Liver (tissue), 9 donors: ENCODE measurements around the gene SRGAP1. TPM values are rescaled to one million over a fixed set of nuclear protein-coding genes. Genes with fewer than 3 reads are reported as not detected.

Source experiments
- DNase-seq: peaks from one replicate; pipeline ENCODE4 v3.0.0-alpha.2; 2017; ENCODE audit warnings: low spot score
- H3K27ac ChIP-seq, 2 donors: one replicate each; pipeline ENCODE4 v1.7.0; 2013; ENCODE audit warnings: inconsistent platforms in 2 of 2, low read length in 2 of 2, control low read depth in 1 of 2, low read depth in 1 of 2, mild to moderate bottlenecking in 1 of 2
- H3K27me3 ChIP-seq, 4 donors: one replicate each; pipeline versions ENCODE4 v1.6.1 to v1.7.0; 2013; ENCODE audit warnings: low read length in 3 of 4, inconsistent platforms in 1 of 4, mild to moderate bottlenecking in 1 of 4, moderate library complexity in 1 of 4; ENCODE audit not compliant: control insufficient read depth in 4 of 4, insufficient read depth in 4 of 4
- H3K36me3 ChIP-seq, 4 donors: one replicate each; pipeline versions ENCODE4 v1.6.1 to v1.7.0; 2013; ENCODE audit warnings: low read length in 3 of 4, mild to moderate bottlenecking in 3 of 4, low read depth in 1 of 4, moderate library complexity in 1 of 4; ENCODE audit not compliant: control insufficient read depth in 4 of 4, insufficient read depth in 3 of 4
- H3K4me1 ChIP-seq, 4 donors: one replicate each; pipeline versions ENCODE4 v1.6.1 to v1.7.0; 2013; ENCODE audit warnings: low read length in 3 of 4, mild to moderate bottlenecking in 3 of 4, moderate library complexity in 1 of 4; ENCODE audit not compliant: control insufficient read depth in 4 of 4, insufficient read depth in 4 of 4
- H3K4me3 ChIP-seq, 3 donors: one replicate each; pipeline versions ENCODE4 v1.6.1 to v1.7.0; 2013; ENCODE audit warnings: low read length in 3 of 3, control low read depth in 1 of 3, low read depth in 1 of 3, mild to moderate bottlenecking in 1 of 3
- H3K9ac ChIP-seq, 2 donors: one replicate each; pipeline ENCODE4 v1.7.0; 2013; ENCODE audit warnings: low read length in 2 of 2, mild to moderate bottlenecking in 2 of 2, moderate library complexity in 2 of 2, control low read depth in 1 of 2, low read depth in 1 of 2
- H3K9me3 ChIP-seq, 4 donors: one replicate each; pipeline versions ENCODE4 v1.6.1 to v1.7.0; 2013; ENCODE audit warnings: low read length in 3 of 4; ENCODE audit not compliant: control insufficient read depth in 4 of 4
- CTCF ChIP-seq: fragments of 150-350 bp; IDR thresholded peaks from 2 replicates; pipeline ENCODE4 v1.5.1; 2017; ENCODE audit warnings: improper control_type of control experiment, low read depth, low read length; ENCODE audit not compliant: missing input control
- FOXA1 ChIP-seq: IDR thresholded peaks from 2 replicates; pipeline ENCODE4 v1.6.1; 2016; ENCODE audit warnings: antibody characterized with exemption
- FOXA2 ChIP-seq: IDR thresholded peaks from 2 replicates; pipeline ENCODE4 v1.6.1; 2016; ENCODE audit warnings: antibody characterized with exemption
- GABPA ChIP-seq, 2 donors: IDR thresholded peaks in 1 of 2; conservative IDR thresholded peaks in 1 of 2; 2 replicates each; pipeline ENCODE4 v1.6.1; 2016; ENCODE audit warnings: antibody characterized with exemption in 2 of 2, mild to moderate bottlenecking in 1 of 2, moderate library complexity in 1 of 2
- HNF4A ChIP-seq, 2 donors: conservative IDR thresholded peaks; 2 replicates each; pipeline ENCODE4 v1.6.1; 2016; ENCODE audit warnings: antibody characterized with exemption in 2 of 2, mild to moderate bottlenecking in 2 of 2
- HNF4G ChIP-seq: IDR thresholded peaks from 2 replicates; pipeline ENCODE4 v1.6.1; 2016; ENCODE audit warnings: antibody characterized with exemption
- JUND ChIP-seq, 2 donors: IDR thresholded peaks; 2 replicates each; pipeline ENCODE4 v1.6.1; 2016; ENCODE audit warnings: antibody characterized with exemption in 2 of 2
- MAX ChIP-seq: IDR thresholded peaks from 2 replicates; pipeline ENCODE4 v1.6.1; 2016; ENCODE audit warnings: antibody characterized with exemption
- NR2F2 ChIP-seq: IDR thresholded peaks from 2 replicates; pipeline ENCODE4 v1.6.1; 2016; ENCODE audit warnings: antibody characterized with exemption
- RAD21 ChIP-seq, 2 donors: IDR thresholded peaks; 2 replicates each; pipeline ENCODE4 v1.6.1; 2016; ENCODE audit warnings: antibody characterized with exemption in 2 of 2, mild to moderate bottlenecking in 2 of 2
- REST ChIP-seq: IDR thresholded peaks from 2 replicates; pipeline ENCODE4 v1.6.1; 2016; ENCODE audit warnings: antibody characterized with exemption, mild to moderate bottlenecking
- SP1 ChIP-seq: IDR thresholded peaks from 2 replicates; pipeline ENCODE4 v1.6.1; 2018; ENCODE audit warnings: antibody characterized with exemption, mild to moderate bottlenecking
- TAF1 ChIP-seq: conservative IDR thresholded peaks from 2 replicates; pipeline ENCODE4 v1.6.1; 2016; ENCODE audit warnings: antibody characterized with exemption, mild to moderate bottlenecking
- YY1 ChIP-seq: IDR thresholded peaks from 2 replicates; pipeline ENCODE4 v1.6.1; 2016; ENCODE audit warnings: antibody characterized with exemption, mild to moderate bottlenecking
- ZBTB33 ChIP-seq: IDR thresholded peaks from 2 replicates; pipeline ENCODE4 v1.6.1; 2016; ENCODE audit warnings: antibody characterized with exemption
- WGBS: extraction: QIAGEN DNeasy Blood & Tissue Kit; methylation state at CpG from one replicate; pipeline ENCODE4 v1.1.7; 2013; 5-methylcytosine and 5-hydroxymethylcytosine counted together
- polyA plus RNA-seq, 2 donors: library from polyadenylated mRNA; stranded (reverse) in 1 of 2; unstranded in 1 of 2; fragments of 200-250 nt in 1 of 2; fragments of >200 nt in 1 of 2; fragmentation: Nextera tagmentation in 1 of 2; extraction: Ambion mirVana in 1 of 2; gene quantifications; one replicate each; pipeline versions ENCODE4 v1.2.1 to v1.2.3, GENCODE V29; 2013 to 2015
- total RNA-seq, 2 donors: library from RNA; depleted of rRNA; stranded (reverse); fragments of >200 nt; gene quantifications; one replicate each; pipeline ENCODE4 v1.2.3, GENCODE V29; 2014
- donor health status: healthy.
- donor health status: healthy.
- donor health status: healthy.
- donor health status: healthy.
- donor health status: healthy.

Gene SRGAP1
- total and polyA plus RNA-seq, 4 donors, result 0.28 to 1.3 (median 0.85) TPM

- no peak overlapping the region for H3K9ac ChIP-seq
- H3K4me3 ChIP-seq, result no peak overlapping the region
- no peaks in the 10 kb centered on the region for H3K9me3 ChIP-seq
- no peaks in the 10 kb centered on the region for H3K4me1 ChIP-seq
- H3K36me3 ChIP-seq, result no peaks in the 10 kb centered on the region
- DNase-seq, result no peak
- no peaks in the 10 kb centered on the region for H3K27me3 ChIP-seq
- TF ChIP-seq ZBTB33 (no peak), RAD21 (IDR thresholded peaks at IDR 0.05) (no peak), NR2F2 (no peak), FOXA1 (no peak), HNF4A (conservative IDR thresholded peaks at IDR 0.05) (no peak), FOXA2 (no peak)
- no peak overlapping the region for H3K27ac ChIP-seq
Observed at GRCh38 chr12:64122154-64122553, 277.7 kb downstream of the SRGAP1 start.

GRCh38 chr12:64122995-64123394, 278.5 kb downstream of the SRGAP1 start:
- DNase-seq, result no peak
- no peak overlapping the region for H3K27ac ChIP-seq
- H3K4me1 ChIP-seq, result no peaks in the 10 kb centered on the region
- TF ChIP-seq TAF1, result no peak
- no peak for TF ChIP-seq CTCF
- TF ChIP-seq GABPA (IDR thresholded peaks at IDR 0.05 in 1 of 2, conservative IDR thresholded peaks at IDR 0.05 in 1 of 2), result no peak
- no peak for TF ChIP-seq FOXA1
- TF ChIP-seq MAX, result no peak
- no peak for TF ChIP-seq NR2F2
- no peak for TF ChIP-seq SP1
- TF ChIP-seq RAD21 (IDR thresholded peaks at IDR 0.05), result no peak
- TF ChIP-seq ZBTB33, result no peak
- no peak for TF ChIP-seq YY1
- TF ChIP-seq HNF4G, result no peak
- TF ChIP-seq REST, result no peak
- TF ChIP-seq JUND (IDR thresholded peaks at IDR 0.05), result no peak
- no peak for TF ChIP-seq HNF4A (conservative IDR thresholded peaks at IDR 0.05)
- H3K4me3 ChIP-seq, result no peak overlapping the region
- WGBS, result 95% methylated on average over 2 of the region's 2 CpGs
- no peaks in the 10 kb centered on the region for H3K27me3 ChIP-seq
- no peak overlapping the region for H3K9ac ChIP-seq
- no peaks in the 10 kb centered on the region for H3K9me3 ChIP-seq
- H3K36me3 ChIP-seq, result no peaks in the 10 kb centered on the region
